Measurements from ENCODE around the gene ANO3. TPM values are rescaled to one million over a fixed set of nuclear protein-coding genes. Genes with fewer than 3 reads are reported as not detected.

ANO3 gene
- total and polyA plus RNA-seq, 4 donors = 0.02 to 0.63 (median 0.16) TPM

GRCh38 chr11:26420331-26420730 lies 88.4 kb downstream of the ANO3 start:
- DNase-seq = no peak
- TF ChIP-seq CTCF (IDR thresholded peaks at IDR 0.05; ENCODE audit: control extremely low read depth, extremely low read depth) = no peak
- no peak for ATAC-seq (ENCODE audit: insufficient read depth, low FRiP score)
- Histone ChIP-seq H3K9ac (ENCODE audit: insufficient read depth in 1 of 2, low read length in 2 of 2) (no peak overlapping the region), H3K9me3 (ENCODE audit: control insufficient read depth in 4 of 4, insufficient read depth in 3 of 4, low read length in 3 of 4) (no peaks in the 10 kb centered on the region), H3K4me1 (ENCODE audit: control insufficient read depth in 5 of 5, insufficient read depth in 5 of 5, low read length in 5 of 5) (no peaks in the 10 kb centered on the region), H3K27ac (ENCODE audit: low read depth in 1 of 2, low read length in 1 of 2) (no peak overlapping the region), H3K4me3 (no peak overlapping the region), H3K27me3 (ENCODE audit: control insufficient read depth in 3 of 3, insufficient read depth in 3 of 3, low read length in 2 of 3) (no peaks in the 10 kb centered on the region), H3K36me3 (ENCODE audit: control insufficient read depth in 4 of 4, insufficient read depth in 4 of 4, low read length in 4 of 4) (no peaks in the 10 kb centered on the region)
- 24 to 28% methylated on average over 1 of the region's 1 CpG for WGBS, 2 donors

DNA sequence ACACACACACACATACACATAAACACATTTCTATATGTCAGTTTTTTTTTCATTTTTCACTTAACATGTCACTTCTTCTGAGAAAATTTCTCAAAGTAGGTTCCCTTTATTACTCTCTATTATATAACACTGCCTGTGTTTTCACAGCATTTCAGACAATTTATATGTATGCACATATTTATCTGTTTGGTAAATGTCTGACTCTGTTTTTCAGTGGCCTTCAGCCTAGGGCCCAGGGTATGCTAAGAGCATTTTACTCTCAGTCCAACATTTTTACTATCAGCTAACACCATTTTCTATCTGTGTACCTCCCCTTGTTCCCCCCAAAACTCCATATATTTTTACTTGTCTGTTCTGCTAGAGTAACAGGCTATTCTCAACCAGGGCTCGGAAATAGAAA lies 92.3 kb downstream of the ANO3 start:
- Histone ChIP-seq H3K4me1 (ENCODE audit: control insufficient read depth in 5 of 5, insufficient read depth in 5 of 5, low read length in 5 of 5) (no peaks in the 10 kb centered on the region), H3K36me3 (ENCODE audit: control insufficient read depth in 4 of 4, insufficient read depth in 4 of 4, low read length in 4 of 4) (no peaks in the 10 kb centered on the region), H3K4me3 (no peak overlapping the region), H3K9ac (ENCODE audit: insufficient read depth in 1 of 2, low read length in 2 of 2) (no peak overlapping the region), H3K27me3 (ENCODE audit: control insufficient read depth in 3 of 3, insufficient read depth in 3 of 3, low read length in 2 of 3) (no peaks in the 10 kb centered on the region), H3K9me3 (ENCODE audit: control insufficient read depth in 4 of 4, insufficient read depth in 3 of 4, low read length in 3 of 4) (no peaks in the 10 kb centered on the region), H3K27ac (ENCODE audit: low read depth in 1 of 2, low read length in 1 of 2) (no peak overlapping the region)
- WGBS, 2 donors = 0% methylated on average over 1 of the region's 1 CpG
- no peak for ATAC-seq (ENCODE audit: insufficient read depth, low FRiP score)
- TF ChIP-seq CTCF (IDR thresholded peaks at IDR 0.05; ENCODE audit: control extremely low read depth, extremely low read depth) = no peak
- DNase-seq = no peak

- Histone ChIP-seq H3K4me1 (ENCODE audit: control insufficient read depth in 5 of 5, insufficient read depth in 5 of 5, low read length in 5 of 5) (no peaks in the 10 kb centered on the region), H3K9me3 (ENCODE audit: control insufficient read depth in 4 of 4, insufficient read depth in 3 of 4, low read length in 3 of 4) (no peaks in the 10 kb centered on the region), H3K4me3 (no peak overlapping the region), H3K27ac (ENCODE audit: low read depth in 1 of 2, low read length in 1 of 2) (no peak overlapping the region), H3K27me3 (ENCODE audit: control insufficient read depth in 3 of 3, insufficient read depth in 3 of 3, low read length in 2 of 3) (no peaks in the 10 kb centered on the region), H3K9ac (ENCODE audit: insufficient read depth in 1 of 2, low read length in 2 of 2) (no peak overlapping the region), H3K36me3 (ENCODE audit: control insufficient read depth in 4 of 4, insufficient read depth in 4 of 4, low read length in 4 of 4) (no peaks in the 10 kb centered on the region)
- DNase-seq = no peak
- no peak for TF ChIP-seq CTCF (IDR thresholded peaks at IDR 0.05; ENCODE audit: control extremely low read depth, extremely low read depth)
- 90 to 96% methylated on average over 5 of the region's 5 CpGs for WGBS, 2 donors
- ATAC-seq (ENCODE audit: insufficient read depth, low FRiP score) = no peak
Observed at GRCh38 chr11:26439854-26440253, 107.9 kb downstream of the ANO3 start.

- Histone ChIP-seq H3K9ac (ENCODE audit: insufficient read depth in 1 of 2, low read length in 2 of 2) (no peak overlapping the region), H3K4me1 (ENCODE audit: control insufficient read depth in 5 of 5, insufficient read depth in 5 of 5, low read length in 5 of 5) (no peaks in the 10 kb centered on the region), H3K4me3 (no peak overlapping the region), H3K9me3 (ENCODE audit: control insufficient read depth in 4 of 4, insufficient read depth in 3 of 4, low read length in 3 of 4) (no peaks in the 10 kb centered on the region), H3K27me3 (ENCODE audit: control insufficient read depth in 3 of 3, insufficient read depth in 3 of 3, low read length in 2 of 3) (no peaks in the 10 kb centered on the region), H3K36me3 (ENCODE audit: control insufficient read depth in 4 of 4, insufficient read depth in 4 of 4, low read length in 4 of 4) (no peaks in the 10 kb centered on the region), H3K27ac (ENCODE audit: low read depth in 1 of 2, low read length in 1 of 2) (no peak overlapping the region)
- no peak for TF ChIP-seq CTCF (IDR thresholded peaks at IDR 0.05; ENCODE audit: control extremely low read depth, extremely low read depth)
- DNase-seq (no peak), ATAC-seq (ENCODE audit: insufficient read depth, low FRiP score) (no peak)
- WGBS, 2 donors = 69 to 77% methylated on average over 2 of the region's 2 CpGs
Observed at GRCh38 chr11:26442131-26442530, 110.2 kb downstream of the ANO3 start.

Measured in lung (tissue), 12 donors.